Neural cell (in vitro differentiated cells): Measurements from ENCODE around the gene SCN7A. TPM values are rescaled to one million over a fixed set of nuclear protein-coding genes. Genes with fewer than 3 reads are reported as not detected.

Experiments used
- H2AFZ ChIP-seq: fragments of 200-600, 300-800 bp; sonication (generic), shearing (Covaris generic); 2 replicates; pipeline ENCODE4 v1.6.0; 2014; ENCODE audit warnings: low read depth, mild to moderate bottlenecking, antibody characterized with exemption, low read length, moderate library complexity
- H3F3A ChIP-seq: fragments of 200-600 bp; shearing (Covaris generic); 2 replicates; pipeline ENCODE4 v1.6.1; 2016; ENCODE audit warnings: mild to moderate bottlenecking, moderate library complexity, mixed read lengths, antibody characterized with exemption, low read length; ENCODE audit not compliant: insufficient read depth, poor library complexity, severe bottlenecking
- H3K27ac ChIP-seq: fragments of 200-600, 300-800 bp; sonication (generic), shearing (Covaris generic); 2 replicates; pipeline ENCODE4 v1.5.1; 2014; ENCODE audit warnings: mild to moderate bottlenecking, low read length, moderate library complexity
- H3K27me3 ChIP-seq: fragments of 300-800, 200-600 bp; sonication (generic), shearing (Covaris generic); 2 replicates; pipeline ENCODE4 v1.6.0; 2014; ENCODE audit warnings: mild to moderate bottlenecking, low read depth, low read length, moderate library complexity; ENCODE audit not compliant: insufficient read depth
- H3K36me3 ChIP-seq: fragments of 300-800, 200-600 bp; sonication (generic), shearing (Covaris generic); 2 replicates; pipeline ENCODE4 v1.5.1; 2014; ENCODE audit warnings: mild to moderate bottlenecking, antibody characterized with exemption, low read length, moderate library complexity; ENCODE audit not compliant: insufficient read depth
- H3K4me2 ChIP-seq: fragments of 300-800, 200-600 bp; sonication (generic), shearing (Covaris generic); 2 replicates; pipeline ENCODE4 v1.6.0; 2014; ENCODE audit warnings: mild to moderate bottlenecking, low read length
- H3K4me3 ChIP-seq: fragments of 300-800, 200-600 bp; sonication (generic), shearing (Covaris generic); 2 replicates; pipeline ENCODE4 v1.5.1; 2014; ENCODE audit warnings: mild to moderate bottlenecking, low read length, moderate library complexity
- H3K79me2 ChIP-seq: fragments of 200-600 bp; shearing (Covaris generic); replicated peaks from 2 replicates; pipeline ENCODE4 v1.6.0; 2014; ENCODE audit warnings: mild to moderate bottlenecking, low read length, moderate library complexity; ENCODE audit not compliant: insufficient read depth
- H3K9ac ChIP-seq: fragments of 300-800, 200-600 bp; sonication (generic), shearing (Covaris generic); 2 replicates; pipeline ENCODE4 v1.6.1; 2016; ENCODE audit warnings: mild to moderate bottlenecking, low read length, mixed read lengths
- H3K9me2 ChIP-seq: fragments of 200-600 bp; shearing (Covaris generic); 2 replicates; pipeline ENCODE4 v1.6.1; 2016; ENCODE audit warnings: mild to moderate bottlenecking, low read length, mixed read lengths; ENCODE audit not compliant: insufficient read depth
- H3K9me3 ChIP-seq: fragments of 200-600, 300-800 bp; sonication (generic), shearing (Covaris generic); 2 replicates; pipeline ENCODE4 v1.6.1; 2016; ENCODE audit warnings: mild to moderate bottlenecking, mixed run types, low read length, moderate library complexity, mixed read lengths
- H4K20me1 ChIP-seq: fragments of 200-600 bp; shearing (Covaris generic); 2 replicates; pipeline ENCODE4 v1.6.1; 2016; ENCODE audit warnings: mild to moderate bottlenecking, mixed run types; ENCODE audit not compliant: insufficient read depth
- EZH2 ChIP-seq: fragments of 200-600, 300-800 bp; shearing (Covaris generic), sonication (generic); IDR thresholded peaks from 2 replicates; pipeline ENCODE4 v1.6.1; 2014; ENCODE audit warnings: antibody characterized with exemption, low read length, borderline replicate concordance, mild to moderate bottlenecking; ENCODE audit not compliant: insufficient read depth, poor library complexity, severe bottlenecking
- MXI1 ChIP-seq: fragments of 450-650 bp; conservative IDR thresholded peaks from 2 replicates; pipeline ENCODE4 v1.6.1; 2014; ENCODE audit warnings: antibody characterized with exemption, mild to moderate bottlenecking; ENCODE audit not compliant: poor library complexity, severe bottlenecking
- POLR2AphosphoS5 ChIP-seq: IDR thresholded peaks from 2 replicates; pipeline ENCODE4 v1.6.1; 2012
- RAD21 ChIP-seq: fragments of 450-650 bp; conservative IDR thresholded peaks from 2 replicates; pipeline ENCODE4 v1.6.1; 2014; ENCODE audit warnings: antibody characterized with exemption, mild to moderate bottlenecking, moderate library complexity
- SMC3 ChIP-seq: fragments of 450-650 bp; conservative IDR thresholded peaks from 2 replicates; pipeline ENCODE4 v1.6.1; 2014; ENCODE audit warnings: antibody characterized with exemption, mild to moderate bottlenecking, moderate library complexity; ENCODE audit not compliant: poor library complexity
- polyA plus RNA-seq: library from polyadenylated mRNA; depleted of rRNA; stranded (reverse); fragments of >200 nt; gene quantifications from 2 replicates; pipeline ENCODE4 v1.2.3, GENCODE V29; 2014
- TF ChIP-seq, protein P1 (sequence below): fragments of 450-650 bp; IDR thresholded peaks from 2 replicates; pipeline ENCODE4 v1.5.1; 2014; ENCODE audit warnings: antibody characterized with exemption, mild to moderate bottlenecking, moderate library complexity; ENCODE audit not compliant: poor library complexity, severe bottlenecking

Gene SCN7A
- polyA plus RNA-seq, 1 donor from 2014 or later, result 0.09 TPM

DNA sequence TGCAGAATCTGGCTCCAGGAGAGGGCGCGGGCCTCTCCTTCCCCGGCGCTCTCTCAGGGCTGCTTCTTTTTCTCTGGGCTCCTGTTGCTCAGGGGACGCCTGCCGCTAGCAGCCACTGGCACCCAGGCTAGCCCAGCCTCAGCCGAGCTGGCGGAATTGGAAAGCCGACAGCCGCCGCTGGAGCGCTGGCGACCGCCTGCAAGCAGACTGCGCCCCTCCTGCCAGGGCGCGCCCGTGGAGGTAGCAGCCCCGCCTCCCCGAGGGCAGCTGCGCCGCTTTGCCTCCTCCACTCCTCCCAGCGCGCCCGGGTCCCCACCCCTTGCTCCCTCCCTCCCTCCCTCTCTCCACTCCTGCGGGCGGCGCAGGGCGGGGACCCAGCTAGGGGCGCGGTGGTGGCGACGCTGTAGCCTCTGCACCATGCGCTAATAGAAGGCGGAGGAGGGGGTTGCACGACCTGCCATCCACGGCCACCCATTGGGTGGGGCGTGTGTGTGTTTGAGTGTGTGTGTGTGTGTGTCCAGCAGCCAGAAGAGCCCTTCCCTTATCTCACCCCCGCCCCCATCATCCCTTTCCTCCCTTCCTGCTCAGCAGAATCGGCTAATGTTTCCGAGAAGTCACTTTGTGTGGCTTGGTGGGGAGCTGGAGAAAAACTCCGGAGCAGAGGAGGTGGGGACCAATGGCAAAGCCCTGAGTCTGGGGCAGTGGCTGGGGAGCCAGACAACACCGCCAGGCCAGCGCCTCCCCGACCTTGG, 118.1 kb downstream of the SCN7A start, which contains the start of gene SCN9A:
Gene SCN9A (minus strand): TSS at position 209 of the 752 bp plus-strand sequence. CDS start 64,188 bp downstream, outside the sequence.
- peaks cover 3% of the 10 kb centered on the region for H3F3A ChIP-seq
- no peaks in the 10 kb centered on the region for H3K79me2 ChIP-seq
- peak within 1 kb of the TSS; percentile 82 for H3K4me3 ChIP-seq
- H3K9ac ChIP-seq, result peak within 1 kb of the TSS; percentile 59
- H3K36me3 ChIP-seq, result no peaks in the 10 kb centered on the region
- H3K9me3 ChIP-seq, result no peaks in the 10 kb centered on the region
- H3K27me3 ChIP-seq, result peaks cover 8% of the 10 kb centered on the region
- H3K4me2 ChIP-seq, result peak within 1 kb of the TSS; percentile 93
- H4K20me1 ChIP-seq, result no peaks in the 10 kb centered on the region
- TF ChIP-seq EZH2 (no peak), RAD21 (no peak), SMC3 (peak; percentile 38), POLR2AphosphoS5 (peak; percentile 33), MXI1 (peak; percentile 10)
- TF ChIP-seq, protein P1, sequence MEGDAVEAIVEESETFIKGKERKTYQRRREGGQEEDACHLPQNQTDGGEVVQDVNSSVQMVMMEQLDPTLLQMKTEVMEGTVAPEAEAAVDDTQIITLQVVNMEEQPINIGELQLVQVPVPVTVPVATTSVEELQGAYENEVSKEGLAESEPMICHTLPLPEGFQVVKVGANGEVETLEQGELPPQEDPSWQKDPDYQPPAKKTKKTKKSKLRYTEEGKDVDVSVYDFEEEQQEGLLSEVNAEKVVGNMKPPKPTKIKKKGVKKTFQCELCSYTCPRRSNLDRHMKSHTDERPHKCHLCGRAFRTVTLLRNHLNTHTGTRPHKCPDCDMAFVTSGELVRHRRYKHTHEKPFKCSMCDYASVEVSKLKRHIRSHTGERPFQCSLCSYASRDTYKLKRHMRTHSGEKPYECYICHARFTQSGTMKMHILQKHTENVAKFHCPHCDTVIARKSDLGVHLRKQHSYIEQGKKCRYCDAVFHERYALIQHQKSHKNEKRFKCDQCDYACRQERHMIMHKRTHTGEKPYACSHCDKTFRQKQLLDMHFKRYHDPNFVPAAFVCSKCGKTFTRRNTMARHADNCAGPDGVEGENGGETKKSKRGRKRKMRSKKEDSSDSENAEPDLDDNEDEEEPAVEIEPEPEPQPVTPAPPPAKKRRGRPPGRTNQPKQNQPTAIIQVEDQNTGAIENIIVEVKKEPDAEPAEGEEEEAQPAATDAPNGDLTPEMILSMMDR, result peak; percentile 58
- peak within 1 kb of the TSS; percentile 48 for H3K27ac ChIP-seq
- H3K9me2 ChIP-seq, result no peaks in the 10 kb centered on the region
- peak within 1 kb of the TSS; percentile 30 for H2AFZ ChIP-seq

DNA sequence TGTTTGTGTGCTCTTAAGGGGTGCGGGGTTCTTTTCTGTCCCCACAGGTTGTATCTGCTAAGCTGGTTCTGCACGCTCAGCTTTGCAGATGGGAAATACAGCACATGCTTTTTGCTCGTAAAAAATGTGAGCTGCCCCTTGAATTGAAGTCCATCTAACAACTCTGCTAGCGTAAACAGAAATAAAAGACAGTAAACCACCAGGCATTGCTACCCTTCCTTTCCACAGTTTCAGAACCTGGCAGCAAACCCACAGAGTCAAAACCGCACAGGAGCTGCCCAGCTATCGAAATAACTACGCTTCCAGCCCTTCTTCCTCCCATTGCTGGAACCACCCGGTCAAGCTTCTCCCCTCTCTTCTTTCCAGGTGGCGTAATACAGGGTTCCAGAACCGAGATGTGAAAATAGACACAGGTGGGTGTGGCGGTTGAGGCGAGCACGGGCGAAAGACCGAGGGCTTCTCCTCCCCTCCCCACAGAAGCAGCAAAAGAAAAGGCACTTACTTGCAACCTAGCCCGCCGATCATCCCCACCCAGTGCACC, 118.8 kb downstream of the SCN7A start:
- Histone ChIP-seq H3F3A (peaks cover 3% of the 10 kb centered on the region), H4K20me1 (no peaks in the 10 kb centered on the region), H3K79me2 (no peaks in the 10 kb centered on the region), H3K9ac (peak overlapping the region; percentile 59), H3K9me2 (no peaks in the 10 kb centered on the region), H3K36me3 (no peaks in the 10 kb centered on the region), H3K27me3 (peaks cover 8% of the 10 kb centered on the region), H3K4me2 (peak overlapping the region; percentile 93), H3K9me3 (no peaks in the 10 kb centered on the region), H2AFZ (peak overlapping the region; percentile 30), H3K4me3 (peak overlapping the region; percentile 82), H3K27ac (peak overlapping the region; percentile 48)
- peak; percentile 60 for TF ChIP-seq MXI1
- TF ChIP-seq, protein P1, result no peak
- no peak for TF ChIP-seq SMC3

DNA sequence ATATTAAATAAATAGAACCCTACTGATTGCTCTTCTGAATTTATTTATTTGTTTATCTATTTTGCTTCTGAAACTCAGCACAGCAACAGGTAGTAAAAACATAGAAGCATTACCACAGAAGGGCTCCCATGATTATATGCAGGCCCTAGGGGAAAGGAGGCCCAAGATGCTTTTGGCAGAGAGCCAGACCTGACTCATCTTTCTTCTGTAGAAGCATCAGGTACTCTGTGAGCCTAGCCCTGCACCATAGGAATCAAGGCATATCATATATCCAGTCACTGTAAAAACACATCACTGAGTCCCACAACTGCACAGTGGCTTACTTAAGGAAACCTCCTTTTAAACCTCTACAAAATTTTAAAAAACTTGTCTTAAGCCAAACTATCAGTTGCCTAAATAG, 120.1 kb downstream of the SCN7A start:
- Histone ChIP-seq H3K4me3 (peak overlapping the region; percentile 36), H3K79me2 (no peaks in the 10 kb centered on the region), H3K36me3 (no peaks in the 10 kb centered on the region)

More for the DNA sequence above, 120.1 kb downstream of the SCN7A start:
- H3K4me2 ChIP-seq, result no peak overlapping the region
- no peaks in the 10 kb centered on the region for H3K9me2 ChIP-seq
- TF ChIP-seq, protein P1, result no peak
- H3K9ac ChIP-seq, result no peak overlapping the region
- H3F3A ChIP-seq, result peaks cover 3% of the 10 kb centered on the region
- H3K27ac ChIP-seq, result no peak overlapping the region
- no peaks in the 10 kb centered on the region for H4K20me1 ChIP-seq
- no peaks in the 10 kb centered on the region for H3K9me3 ChIP-seq
- peaks cover 8% of the 10 kb centered on the region for H3K27me3 ChIP-seq
- H2AFZ ChIP-seq, result no peak overlapping the region
